Measurements from ENCODE around the gene TLK1.

DNA sequence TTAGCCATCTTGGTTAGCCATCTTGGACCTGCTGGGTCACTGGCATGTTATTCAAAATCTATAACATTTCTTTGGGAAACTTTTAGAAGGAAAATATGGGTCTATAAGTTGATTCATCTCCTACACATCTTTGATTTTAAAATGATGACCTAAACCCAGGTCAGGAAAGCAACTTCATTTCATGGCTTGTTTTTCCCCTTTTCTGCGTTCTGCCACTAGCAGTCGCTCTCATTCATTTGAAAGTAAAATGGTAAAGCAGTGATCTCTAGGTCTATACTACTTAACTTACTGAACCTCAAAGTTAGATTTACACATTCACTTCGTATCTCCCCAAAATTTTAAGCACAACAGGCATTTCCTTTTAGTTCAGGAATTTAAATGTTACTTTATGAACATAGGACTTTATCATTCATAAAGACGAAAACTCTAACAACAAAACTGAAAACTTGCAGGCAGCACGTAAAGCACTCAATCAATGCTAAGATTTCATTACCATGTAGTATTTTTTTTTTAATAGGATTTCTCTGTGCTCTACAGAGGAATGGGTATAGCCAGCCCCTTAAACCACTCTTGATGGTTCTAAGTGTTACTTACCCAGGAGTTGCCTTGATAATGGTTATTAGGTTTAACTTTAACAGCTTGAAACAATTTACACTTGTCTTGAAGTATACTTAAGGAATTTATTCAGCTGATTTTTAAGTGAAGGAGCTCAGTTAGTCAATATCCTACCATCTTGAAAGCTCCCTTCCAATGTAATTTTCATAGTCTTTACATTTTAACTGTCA lies 169.1 kb downstream of the TLK1 start:
- TF ChIP-seq, protein P1, sequence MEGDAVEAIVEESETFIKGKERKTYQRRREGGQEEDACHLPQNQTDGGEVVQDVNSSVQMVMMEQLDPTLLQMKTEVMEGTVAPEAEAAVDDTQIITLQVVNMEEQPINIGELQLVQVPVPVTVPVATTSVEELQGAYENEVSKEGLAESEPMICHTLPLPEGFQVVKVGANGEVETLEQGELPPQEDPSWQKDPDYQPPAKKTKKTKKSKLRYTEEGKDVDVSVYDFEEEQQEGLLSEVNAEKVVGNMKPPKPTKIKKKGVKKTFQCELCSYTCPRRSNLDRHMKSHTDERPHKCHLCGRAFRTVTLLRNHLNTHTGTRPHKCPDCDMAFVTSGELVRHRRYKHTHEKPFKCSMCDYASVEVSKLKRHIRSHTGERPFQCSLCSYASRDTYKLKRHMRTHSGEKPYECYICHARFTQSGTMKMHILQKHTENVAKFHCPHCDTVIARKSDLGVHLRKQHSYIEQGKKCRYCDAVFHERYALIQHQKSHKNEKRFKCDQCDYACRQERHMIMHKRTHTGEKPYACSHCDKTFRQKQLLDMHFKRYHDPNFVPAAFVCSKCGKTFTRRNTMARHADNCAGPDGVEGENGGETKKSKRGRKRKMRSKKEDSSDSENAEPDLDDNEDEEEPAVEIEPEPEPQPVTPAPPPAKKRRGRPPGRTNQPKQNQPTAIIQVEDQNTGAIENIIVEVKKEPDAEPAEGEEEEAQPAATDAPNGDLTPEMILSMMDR (IDR thresholded peaks at IDR 0.05; ENCODE audit: insufficient read depth, low read length) = no peak
- no peak for TF ChIP-seq POLR2AphosphoS5 (IDR thresholded peaks at IDR 0.05; ENCODE audit: low read depth)
- TF ChIP-seq, protein P2, sequence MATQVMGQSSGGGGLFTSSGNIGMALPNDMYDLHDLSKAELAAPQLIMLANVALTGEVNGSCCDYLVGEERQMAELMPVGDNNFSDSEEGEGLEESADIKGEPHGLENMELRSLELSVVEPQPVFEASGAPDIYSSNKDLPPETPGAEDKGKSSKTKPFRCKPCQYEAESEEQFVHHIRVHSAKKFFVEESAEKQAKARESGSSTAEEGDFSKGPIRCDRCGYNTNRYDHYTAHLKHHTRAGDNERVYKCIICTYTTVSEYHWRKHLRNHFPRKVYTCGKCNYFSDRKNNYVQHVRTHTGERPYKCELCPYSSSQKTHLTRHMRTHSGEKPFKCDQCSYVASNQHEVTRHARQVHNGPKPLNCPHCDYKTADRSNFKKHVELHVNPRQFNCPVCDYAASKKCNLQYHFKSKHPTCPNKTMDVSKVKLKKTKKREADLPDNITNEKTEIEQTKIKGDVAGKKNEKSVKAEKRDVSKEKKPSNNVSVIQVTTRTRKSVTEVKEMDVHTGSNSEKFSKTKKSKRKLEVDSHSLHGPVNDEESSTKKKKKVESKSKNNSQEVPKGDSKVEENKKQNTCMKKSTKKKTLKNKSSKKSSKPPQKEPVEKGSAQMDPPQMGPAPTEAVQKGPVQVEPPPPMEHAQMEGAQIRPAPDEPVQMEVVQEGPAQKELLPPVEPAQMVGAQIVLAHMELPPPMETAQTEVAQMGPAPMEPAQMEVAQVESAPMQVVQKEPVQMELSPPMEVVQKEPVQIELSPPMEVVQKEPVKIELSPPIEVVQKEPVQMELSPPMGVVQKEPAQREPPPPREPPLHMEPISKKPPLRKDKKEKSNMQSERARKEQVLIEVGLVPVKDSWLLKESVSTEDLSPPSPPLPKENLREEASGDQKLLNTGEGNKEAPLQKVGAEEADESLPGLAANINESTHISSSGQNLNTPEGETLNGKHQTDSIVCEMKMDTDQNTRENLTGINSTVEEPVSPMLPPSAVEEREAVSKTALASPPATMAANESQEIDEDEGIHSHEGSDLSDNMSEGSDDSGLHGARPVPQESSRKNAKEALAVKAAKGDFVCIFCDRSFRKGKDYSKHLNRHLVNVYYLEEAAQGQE (IDR thresholded peaks at IDR 0.05; ENCODE audit: insufficient replicate concordance, low read depth) = no peak
- no peak for TF ChIP-seq SPI1 (IDR thresholded peaks at IDR 0.05; ENCODE audit: borderline replicate concordance, low read depth)

Data from HL-60 (cell line).